HG03521 (cell line): ENCODE measurements around the gene HID1.
"Not testable (repeated sequence)": the region's sequence is repeated elsewhere in the genome, so short reads cannot be mapped to it uniquely, and the experiment has no call there.

Experiments
- ATAC-seq: cut with Tn5 transposase; IDR thresholded peaks from one replicate; pipeline ENCODE4 v1.9.1; 2021; ENCODE audit warnings: mild to moderate bottlenecking, moderate library complexity; ENCODE audit not compliant: unreplicated experiment

HID1 gene

DNA sequence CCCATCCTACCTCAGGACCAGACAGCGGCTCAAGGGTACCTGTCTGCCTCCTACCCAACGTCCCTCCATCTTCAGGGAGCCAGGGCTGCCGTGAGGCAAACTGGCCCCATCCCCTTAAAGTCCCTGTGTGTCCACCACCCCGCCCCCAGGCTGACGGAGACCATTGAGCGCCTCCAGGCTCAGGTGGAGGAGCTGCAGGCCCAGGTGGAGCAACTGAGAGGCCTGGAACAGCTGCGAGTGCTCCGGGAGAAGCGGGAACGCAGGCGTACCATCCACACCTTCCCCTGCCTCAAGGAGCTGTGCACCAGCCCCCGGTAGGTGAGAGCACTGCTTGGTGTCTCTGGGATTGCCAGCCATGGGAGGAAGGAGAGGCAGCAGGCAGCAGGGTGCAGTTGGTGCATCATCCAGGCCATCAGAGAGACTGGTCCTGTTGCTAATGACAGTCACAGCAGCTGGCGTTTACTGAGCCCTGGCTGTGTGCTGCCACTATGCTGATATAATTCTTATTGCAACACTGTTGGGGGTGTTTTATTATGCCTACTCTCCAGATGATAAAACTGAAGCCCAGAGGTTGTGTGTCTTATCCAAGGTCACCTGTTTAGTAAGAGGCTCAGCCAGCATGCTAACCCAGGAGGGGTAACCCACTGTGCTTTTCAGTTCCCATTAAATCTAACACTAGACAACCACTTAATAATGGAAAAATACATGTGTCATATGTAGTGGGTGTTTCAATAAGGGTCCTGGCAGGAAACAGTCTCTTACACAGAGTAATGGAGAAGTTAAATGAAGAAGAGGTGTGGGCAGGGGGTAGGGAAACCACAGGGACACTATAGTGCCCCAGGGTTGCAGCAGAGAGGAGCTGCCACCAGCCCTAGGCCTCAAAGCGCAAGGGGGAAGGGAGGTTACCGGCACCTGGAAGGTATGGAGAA lies 29.6 kb upstream of the HID1 start:
- ATAC-seq, result no peak

DNA sequence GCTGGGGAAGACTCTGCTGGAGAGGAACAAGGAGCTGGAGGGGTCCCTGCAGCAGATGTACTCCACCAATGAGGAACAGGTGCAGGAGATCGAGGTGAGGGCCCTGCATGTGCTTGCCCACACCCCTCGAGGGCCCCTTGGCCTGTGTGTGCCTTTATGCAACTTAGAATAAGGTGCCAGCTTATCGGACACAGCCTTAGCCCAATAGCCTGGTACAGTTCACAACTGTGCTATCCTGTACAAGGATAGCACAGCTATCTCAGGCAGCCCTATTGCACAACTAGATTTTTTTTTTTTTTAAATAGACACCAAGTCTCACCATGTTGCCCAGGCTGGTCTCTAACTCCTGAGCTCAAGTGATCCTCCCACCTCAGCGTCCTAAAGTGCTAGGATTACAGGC lies 27.0 kb upstream of the HID1 start:
- no peak for ATAC-seq

DNA sequence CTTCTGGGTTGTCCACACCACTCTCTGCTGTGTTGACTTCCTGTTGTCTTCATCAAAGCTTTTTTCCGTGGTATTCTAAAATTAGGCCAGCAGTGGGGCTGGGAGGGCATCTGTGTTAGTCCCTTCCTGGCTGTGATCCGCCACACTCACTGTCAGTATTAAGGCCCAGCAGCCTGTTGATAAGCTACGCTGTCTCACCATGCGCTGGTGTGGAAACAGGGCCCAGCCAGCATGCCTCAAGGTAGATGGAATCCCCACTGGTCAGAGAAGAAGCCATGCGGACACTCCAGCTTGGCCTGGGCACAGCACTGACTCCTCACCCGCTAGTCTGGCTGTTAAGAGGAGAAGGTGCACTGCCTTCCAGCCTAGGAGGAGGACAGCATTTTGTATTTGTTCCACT lies 26.2 kb upstream of the HID1 start:
- no peak for ATAC-seq

DNA sequence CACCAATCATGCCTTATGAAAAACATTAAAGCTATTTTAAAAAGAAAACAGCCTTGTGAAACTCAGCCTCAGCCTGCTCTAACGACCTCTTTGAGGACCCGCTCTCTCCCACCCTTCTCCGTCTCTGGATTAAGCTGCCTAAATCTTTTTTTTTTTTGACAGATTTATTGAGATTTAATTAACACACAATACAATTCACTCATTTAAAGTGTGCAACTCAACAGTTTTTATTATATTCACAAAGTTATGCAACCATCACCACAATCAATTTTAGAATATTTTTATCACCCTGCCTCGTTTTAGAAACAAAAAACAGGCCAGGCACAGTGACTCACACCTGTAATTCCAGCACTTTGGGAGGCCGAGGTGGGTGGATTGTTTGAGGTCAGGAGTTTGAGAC lies 23.3 kb upstream of the HID1 start:
- ATAC-seq, result no peak

DNA sequence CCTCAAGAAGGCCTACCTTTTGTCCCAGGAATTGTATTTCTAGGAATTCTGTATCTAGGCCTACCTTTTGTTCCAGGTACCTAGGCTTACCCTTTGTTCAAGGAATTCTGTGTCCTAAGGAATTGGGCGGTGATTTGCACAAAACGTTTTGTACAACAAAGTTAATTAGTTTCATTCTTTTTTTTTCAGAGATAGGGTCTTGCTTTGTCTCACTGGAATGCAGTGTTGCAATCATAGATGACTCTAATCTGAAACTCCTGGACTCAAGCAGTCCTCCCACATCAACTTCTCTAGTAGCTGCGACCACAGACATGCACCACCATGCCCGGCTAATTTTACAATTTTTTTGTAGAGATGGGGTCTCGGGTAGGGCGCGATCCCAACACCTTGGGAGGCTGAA lies 21.9 kb upstream of the HID1 start:
- no peak for ATAC-seq

DNA sequence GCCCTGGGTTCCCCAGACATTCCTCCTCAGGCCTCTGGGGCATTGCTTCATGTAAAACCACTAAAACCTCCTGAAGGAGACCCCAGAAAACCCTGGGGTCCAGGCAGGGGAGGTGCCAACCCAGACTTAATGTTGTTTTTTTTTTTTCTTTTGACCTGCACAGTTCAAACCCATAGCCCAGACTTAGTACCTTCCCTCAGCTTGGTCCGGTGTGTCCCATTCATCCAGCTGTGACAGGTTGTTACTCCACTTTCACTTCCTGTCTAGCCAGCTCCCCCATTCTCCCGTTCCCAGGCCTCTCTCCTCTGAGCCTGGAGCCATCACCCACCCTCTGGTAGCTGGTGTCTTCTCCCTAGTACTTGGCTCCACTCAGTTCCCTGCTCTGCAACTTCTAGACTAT lies 19.7 kb upstream of the HID1 start:
- ATAC-seq, result no peak

DNA sequence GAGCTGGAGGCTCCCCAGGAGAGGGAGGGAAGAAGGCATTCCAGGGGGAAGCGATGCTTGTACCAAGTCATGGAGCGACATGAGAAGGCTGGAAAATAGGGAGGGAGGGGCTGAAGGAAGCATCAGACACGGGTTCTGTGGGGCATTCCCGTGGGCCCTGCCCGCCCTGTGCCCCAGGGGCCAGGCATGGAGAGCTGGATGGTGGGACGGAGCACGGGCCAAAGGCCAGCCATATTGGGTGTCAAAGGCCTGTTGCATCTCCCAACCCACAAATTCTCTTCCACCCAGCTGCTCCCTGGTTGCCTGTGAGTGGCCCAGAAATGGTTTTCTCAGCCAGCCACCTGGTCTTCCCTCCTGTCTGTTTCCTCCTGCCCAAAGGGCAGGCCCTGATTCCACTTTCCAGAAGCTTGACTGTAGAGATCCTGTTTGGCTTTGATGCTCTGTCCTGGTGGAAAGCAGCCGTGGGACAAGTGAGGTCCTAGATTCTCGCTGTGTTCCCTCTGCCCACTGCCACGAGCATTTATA lies 18.1 kb upstream of the HID1 start:
- ATAC-seq, result no peak

DNA sequence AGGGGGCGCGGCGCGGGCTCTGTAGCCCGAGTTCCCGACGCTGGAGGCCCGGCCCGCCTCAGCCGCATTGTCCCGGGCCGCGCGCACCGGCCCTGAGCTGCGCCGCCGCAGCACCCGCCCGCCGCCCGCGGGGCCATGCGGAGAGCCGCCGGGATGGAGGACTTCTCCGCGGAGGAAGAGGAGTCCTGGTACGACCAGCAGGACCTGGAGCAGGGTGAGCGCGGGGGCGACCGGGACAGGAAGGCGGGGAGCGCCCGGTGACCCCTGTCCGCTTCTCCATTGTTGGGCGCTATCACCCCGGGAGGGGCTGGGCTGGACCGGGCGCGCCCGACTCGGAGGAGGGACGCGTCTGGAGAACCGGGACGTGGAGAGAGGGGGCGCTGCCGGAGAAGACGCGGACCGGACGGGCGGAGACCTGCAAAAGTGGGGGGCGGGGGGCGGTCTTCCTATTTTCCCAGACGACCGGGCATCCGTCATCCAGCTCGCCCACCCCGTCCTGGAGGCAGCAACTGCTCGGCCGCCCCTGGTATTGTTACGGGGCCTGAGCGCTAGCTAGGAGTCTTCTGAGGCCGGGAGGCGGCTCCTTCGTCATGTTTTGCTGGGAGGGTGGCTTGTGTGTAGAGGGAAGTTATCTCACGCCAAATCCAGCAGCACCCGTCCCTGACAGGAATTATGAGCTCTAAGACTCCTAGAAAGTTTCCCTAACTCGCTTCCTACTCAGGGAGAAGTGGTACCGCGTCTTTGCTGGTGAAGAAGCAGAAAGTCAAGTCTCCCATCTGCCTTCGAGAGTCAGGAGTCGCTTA lies 15.6 kb upstream of the HID1 start:
- ATAC-seq, result peak; percentile 31

DNA sequence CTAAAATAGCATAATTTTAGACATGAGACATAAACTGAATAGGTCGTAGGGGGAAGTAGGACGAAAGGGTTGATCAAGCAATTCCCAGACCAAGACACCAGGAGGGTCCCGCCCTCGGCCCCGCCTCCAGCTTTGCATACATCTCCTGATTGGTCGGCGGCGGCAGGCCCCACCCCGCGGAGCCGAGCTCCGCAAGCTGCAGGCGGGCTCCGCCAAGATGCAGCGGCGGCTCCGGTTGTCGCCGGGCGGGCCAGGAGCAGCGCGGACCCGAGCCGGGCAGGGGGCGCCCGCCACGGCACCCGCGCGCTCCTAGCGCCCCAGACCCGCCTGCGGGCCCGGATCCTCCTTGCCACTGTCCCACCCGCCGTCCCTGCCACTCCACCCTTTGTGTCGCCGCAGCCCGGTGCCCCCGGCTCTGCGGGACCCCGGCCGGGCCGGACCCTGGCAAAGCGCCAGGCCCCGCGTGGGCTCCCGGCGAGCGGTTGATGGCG lies 14.9 kb upstream of the HID1 start, which contains the start of gene CDR2L:
CDR2L (plus strand) TSS at position 215 of the 491 bp plus-strand sequence. CDS start 412 bp downstream, outside the sequence.
- ATAC-seq, result peak; percentile 90

DNA sequence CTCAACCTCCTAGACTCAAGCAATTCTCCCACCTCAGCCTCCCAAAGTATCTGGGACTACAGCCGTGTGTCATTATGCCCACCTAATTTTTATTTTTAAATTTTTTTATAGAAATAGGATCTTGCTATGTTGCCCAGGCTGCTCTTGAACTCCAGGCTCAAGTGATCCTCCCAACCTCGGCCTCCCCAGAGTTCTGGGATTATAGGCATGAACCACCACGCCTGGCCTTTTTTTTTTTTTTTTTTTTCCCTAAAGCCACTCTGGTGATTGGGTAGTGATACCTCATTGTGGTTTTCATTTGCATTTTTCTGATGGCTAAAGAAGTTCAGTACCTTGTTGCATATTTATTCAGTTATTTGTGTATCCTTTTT lies 13.6 kb upstream of the HID1 start:
- ATAC-seq, result no peak

DNA sequence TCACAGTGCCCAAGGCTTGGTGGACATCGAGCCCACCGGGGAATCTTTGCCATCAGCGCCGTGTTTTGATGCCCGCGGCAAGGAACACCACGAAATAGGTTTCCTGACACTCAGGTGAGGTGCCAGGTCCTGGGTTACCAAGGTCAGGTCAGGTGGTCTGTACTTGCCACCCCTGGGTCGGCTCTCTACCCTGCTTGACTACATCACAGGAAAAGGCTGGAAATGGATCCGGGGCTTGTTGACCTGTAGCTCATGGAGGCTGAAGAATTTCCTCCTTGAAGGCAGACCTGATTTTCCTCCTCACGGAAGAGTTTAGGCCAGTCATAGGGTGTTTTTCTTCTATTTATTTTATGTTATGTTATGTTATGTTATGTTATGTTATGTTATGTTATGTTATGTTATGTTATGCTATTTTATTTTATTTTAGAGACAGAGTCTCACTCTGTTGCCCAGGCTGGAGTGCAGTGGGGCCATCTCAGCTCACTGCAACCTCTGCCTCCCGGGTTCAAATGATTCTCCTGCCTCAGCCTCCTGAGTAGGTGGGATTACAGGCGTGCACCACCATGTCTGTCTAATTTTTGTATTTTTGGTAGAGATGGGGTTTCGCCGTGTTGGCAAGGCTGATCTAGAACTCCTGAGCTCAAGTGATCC lies 10.2 kb upstream of the HID1 start:
- not testable (repeated sequence) for ATAC-seq

DNA sequence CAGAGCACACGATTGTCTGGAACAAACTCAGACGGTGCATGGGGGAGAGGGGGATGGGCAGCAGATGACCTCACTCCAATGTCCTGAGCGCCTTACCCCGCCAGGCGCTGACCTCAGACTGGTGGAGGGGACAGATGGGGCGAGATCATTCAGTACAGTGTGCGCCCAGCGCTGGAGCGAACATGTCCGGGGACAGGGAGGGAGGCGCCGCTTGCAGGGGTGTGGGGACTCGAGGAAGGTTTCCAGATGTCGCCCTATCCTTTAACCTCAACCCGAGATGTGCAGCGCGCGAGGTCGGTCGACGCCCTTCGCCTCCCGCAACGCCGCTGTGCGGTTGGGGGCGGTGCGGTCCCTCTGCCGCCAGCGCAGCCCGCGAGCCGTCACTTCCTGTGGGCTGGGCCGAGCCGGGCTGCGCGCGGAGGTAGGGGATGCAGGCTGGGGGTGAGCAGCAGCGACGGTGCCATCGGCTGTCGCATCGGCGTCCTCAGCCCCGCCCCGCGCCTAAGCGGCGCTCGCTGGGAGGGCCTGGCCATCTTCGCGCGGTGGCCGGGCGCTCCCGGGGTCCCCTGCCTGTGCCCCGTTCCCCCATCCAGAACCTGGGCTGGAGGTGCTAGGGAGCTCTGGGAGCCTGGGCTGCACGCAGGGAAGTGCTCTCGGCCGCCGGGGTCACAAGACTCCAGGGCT lies 9.6 kb upstream of the HID1 start:
- no peak for ATAC-seq

DNA sequence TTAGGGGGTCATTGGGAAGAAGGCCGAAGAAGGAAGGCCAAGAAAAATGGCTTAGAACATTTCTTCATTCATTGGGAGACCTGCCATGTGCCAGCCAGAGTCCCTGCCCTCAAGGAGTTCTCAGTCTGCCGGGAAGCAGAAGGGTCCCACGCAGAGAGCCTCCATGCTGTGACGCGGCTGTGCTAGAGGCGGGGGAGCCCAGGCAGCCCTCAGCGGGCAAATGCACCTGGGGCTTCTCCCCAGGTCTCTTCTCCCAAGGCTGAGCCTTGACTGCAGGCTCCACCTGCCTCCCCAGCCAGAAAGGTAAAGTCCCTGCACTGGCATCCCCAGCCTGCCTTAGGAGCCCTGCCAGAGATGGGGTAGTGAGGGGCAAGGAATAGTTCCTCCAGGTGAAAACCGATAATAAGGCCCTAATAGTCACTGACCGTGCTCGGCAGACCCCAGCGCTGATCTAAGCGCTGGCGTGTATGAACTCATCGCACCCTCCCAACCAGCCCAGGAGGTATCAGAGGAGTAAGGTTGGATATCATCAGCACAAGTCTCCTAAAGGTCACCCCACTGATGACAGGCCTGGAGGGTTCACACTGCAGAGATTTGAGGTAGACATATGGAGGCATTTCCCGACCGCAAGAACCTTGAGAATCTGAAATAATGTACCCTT lies 8.9 kb upstream of the HID1 start:
- no peak for ATAC-seq

DNA sequence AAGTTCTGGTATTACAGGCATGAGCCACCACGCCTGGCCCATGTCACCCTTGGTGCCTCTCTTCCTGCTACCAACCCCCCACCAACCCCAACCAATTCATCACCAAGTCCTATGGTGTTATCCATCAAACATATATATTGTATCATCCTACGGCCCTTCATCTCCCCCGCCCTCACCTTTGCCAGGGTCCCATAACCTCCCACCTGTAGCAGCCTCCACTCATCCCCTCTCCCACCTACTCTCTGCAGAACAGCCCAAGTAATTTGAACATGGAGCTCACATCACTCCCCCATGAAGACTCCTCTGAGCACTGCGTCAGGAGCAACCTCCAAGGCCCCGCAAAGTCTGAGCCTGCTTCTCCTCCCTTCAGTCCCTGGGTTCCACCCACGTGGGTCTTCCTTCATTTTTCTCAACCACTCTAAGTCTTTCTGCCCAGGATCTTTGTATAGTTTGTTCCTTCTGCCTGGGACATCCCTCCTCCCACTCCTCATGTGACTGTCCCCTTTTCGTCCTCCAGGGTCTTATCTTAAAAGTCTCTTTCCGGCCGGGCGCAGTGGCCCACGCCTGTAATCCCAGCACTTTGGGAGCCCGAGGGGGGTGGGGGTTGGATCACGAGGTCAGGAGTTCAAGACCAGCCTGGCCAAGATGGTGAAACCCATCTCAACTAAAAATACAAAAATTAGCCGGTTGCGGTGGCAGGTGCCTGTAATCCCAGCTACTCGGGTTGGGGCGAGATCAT lies 7.0 kb upstream of the HID1 start:
- no peak for ATAC-seq

DNA sequence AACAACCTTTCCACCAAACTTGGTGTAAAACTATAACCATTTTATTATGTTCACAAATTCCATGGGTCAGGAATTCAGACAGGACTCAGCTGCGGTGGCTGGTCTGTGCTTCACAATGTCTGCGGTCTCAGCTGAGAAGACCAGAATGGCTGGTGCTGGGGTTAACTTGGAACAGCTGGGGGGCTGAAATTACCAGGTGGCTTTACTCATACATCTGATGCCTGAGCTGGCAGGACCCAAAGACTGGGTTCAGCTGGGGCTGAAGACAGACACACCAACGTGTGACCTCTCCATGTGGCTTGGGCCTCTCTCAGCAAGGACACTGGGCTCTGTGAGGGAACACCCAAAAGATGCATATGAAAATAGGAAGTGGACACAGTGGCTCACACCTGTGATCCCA lies 5.7 kb upstream of the HID1 start:
- ATAC-seq, result no peak

DNA sequence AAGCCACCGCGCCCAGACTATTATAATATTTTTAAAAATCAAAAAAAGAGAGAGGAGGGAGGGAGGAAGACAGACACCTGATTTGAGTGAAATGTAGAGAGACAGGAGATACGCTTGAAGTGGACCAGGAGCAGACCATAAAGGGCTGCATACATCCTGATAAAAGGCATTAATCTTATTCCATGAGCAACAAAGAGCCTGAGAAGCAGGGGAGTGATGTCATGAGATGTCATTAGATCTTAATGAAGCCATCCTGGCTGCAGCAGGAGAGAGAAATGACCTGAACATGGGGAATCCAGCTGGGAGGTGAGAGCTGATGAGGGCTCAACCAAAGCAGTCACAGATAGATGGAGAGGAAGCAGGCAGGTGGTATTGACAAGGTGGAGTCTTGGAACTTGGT lies 5.2 kb upstream of the HID1 start:
- no peak for ATAC-seq

DNA sequence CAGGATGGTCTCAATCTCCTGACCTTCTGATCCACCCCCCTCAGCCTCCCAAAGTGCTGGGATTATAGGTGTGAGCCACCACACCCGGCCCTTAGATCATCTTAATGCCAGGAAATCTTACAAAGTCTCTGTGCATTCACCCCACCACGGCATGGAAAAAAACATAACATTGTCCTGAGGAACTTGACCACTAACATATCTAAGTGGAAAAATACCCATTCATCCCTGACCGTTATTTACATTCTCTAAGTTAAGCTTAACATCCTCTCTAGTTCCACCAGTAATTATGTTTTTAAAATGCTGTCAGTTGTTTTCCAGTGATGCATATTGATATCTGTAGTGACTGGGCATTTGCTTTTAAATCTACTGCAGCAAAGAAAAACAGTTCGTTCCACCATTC lies 3.4 kb upstream of the HID1 start:
- no peak for ATAC-seq

DNA sequence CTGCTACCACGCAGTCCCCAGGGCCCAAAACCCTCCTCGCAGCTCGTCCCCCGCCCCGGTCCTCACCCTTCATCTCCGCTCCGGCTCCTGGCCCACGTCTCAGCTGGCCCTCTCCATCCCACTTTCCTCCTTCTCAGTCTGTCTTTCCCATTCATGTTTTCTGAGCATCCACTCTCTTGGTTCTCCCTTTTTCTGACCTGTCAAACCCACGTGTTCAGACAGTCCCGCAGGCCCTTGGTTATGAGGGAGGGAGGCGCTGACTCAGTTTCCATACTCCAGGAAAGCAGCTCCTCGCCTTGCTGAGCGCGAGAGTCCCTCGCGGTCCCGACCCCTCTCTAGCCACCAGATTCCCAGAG lies 392 bp upstream of the HID1 start:
- no peak for ATAC-seq

DNA sequence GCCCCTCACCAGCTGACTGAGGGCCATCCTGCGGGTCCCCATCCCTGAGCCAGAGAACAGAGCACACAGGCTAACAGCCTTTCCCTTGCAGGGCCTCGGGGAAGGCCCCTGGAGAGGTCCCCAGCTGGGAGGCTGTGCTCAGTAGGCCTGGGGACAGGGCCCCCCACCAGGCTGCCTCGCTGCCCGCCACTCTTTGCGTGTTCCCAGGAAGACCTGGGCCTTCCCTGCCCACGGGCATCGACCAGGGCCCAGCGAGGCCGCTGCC lies 785 bp downstream of the HID1 start:
- ATAC-seq, result no peak
